Hepatocyte (in vitro differentiated cells): Measurements from ENCODE around the gene IFT27. TPM values are rescaled to one million over a fixed set of nuclear protein-coding genes. Genes with fewer than 3 reads are reported as not detected.

ENCODE experiments used
- DNase-seq: peaks from one replicate; pipeline ENCODE4 v3.0.0-alpha.2; 2016; ENCODE audit warnings: low spot score
- H2AFZ ChIP-seq: fragments of 200-600 bp; sonication (generic); 2 replicates; pipeline ENCODE4 v1.6.0; 2016; ENCODE audit warnings: antibody characterized with exemption, mild to moderate bottlenecking
- H3K27ac ChIP-seq: fragments of 200-600 bp; sonication (generic); 2 replicates; pipeline ENCODE4 v1.5.1; 2016; ENCODE audit warnings: mild to moderate bottlenecking
- H3K27me3 ChIP-seq: fragments of 200-600 bp; sonication (generic); 2 replicates; pipeline ENCODE4 v1.6.1; 2016
- H3K36me3 ChIP-seq: fragments of 200-600 bp; sonication (generic); replicated peaks from 2 replicates; pipeline ENCODE4 v1.5.1; 2016; ENCODE audit warnings: low read depth; ENCODE audit not compliant: insufficient read depth
- H3K4me1 ChIP-seq: fragments of 200-600 bp; sonication (generic); 2 replicates; pipeline ENCODE4 v1.5.1; 2016; ENCODE audit warnings: mild to moderate bottlenecking, moderate library complexity; ENCODE audit not compliant: insufficient read depth
- H3K4me2 ChIP-seq: fragments of 200-600 bp; sonication (generic); 2 replicates; pipeline ENCODE4 v1.6.0; 2016
- H3K4me3 ChIP-seq: fragments of 200-600 bp; sonication (generic); 2 replicates; pipeline ENCODE4 v1.5.1; 2016; ENCODE audit warnings: mild to moderate bottlenecking
- H3K79me2 ChIP-seq: fragments of 200-600 bp; sonication (generic); 2 replicates; pipeline ENCODE4 v1.6.0; 2017; ENCODE audit warnings: mild to moderate bottlenecking
- H3K9me2 ChIP-seq: fragments of 200-600 bp; sonication (generic); replicated peaks from 2 replicates; pipeline ENCODE4 v1.6.0; 2017; ENCODE audit warnings: mild to moderate bottlenecking; ENCODE audit not compliant: insufficient read depth
- H3K9me3 ChIP-seq: fragments of 200-600 bp; sonication (generic); 2 replicates; pipeline ENCODE4 v1.5.1; 2016; ENCODE audit warnings: low read depth, mild to moderate bottlenecking
- H4K20me1 ChIP-seq: fragments of 200-600 bp; sonication (generic); 2 replicates; pipeline ENCODE4 v1.6.0; 2016; ENCODE audit warnings: mild to moderate bottlenecking; ENCODE audit not compliant: insufficient read depth, poor library complexity, severe bottlenecking
- EZH2 ChIP-seq: fragments of 200-600 bp; sonication (generic); IDR thresholded peaks from 2 replicates; pipeline ENCODE4 v1.6.1; 2016; ENCODE audit warnings: antibody characterized with exemption, mild to moderate bottlenecking, borderline replicate concordance
- EZH2phosphoT487 ChIP-seq: fragments of 200-600 bp; sonication (generic); IDR thresholded peaks from one replicate; pipeline ENCODE4 v1.6.1; 2018; ENCODE audit warnings: antibody characterized with exemption, mild to moderate bottlenecking, low read depth, moderate library complexity; ENCODE audit not compliant: unreplicated experiment, severe bottlenecking
- WGBS: methylation state at CpG from one replicate; pipeline ENCODE4 v1.1.6; 2016; ENCODE audit warnings: low lambda C conversion rate; ENCODE audit errors: missing lambda C conversion rate; 5-methylcytosine and 5-hydroxymethylcytosine counted together
- polyA plus RNA-seq: library from polyadenylated mRNA; unstranded; fragments of >200 nt; fragmentation: Nextera tagmentation; extraction: Ambion mirVana; gene quantifications from 2 replicates; pipeline ENCODE4 v1.2.1, GENCODE V29; 2016
- total RNA-seq: library from RNA; depleted of rRNA; stranded (reverse); fragments of >200 nt; gene quantifications from 2 replicates; pipeline ENCODE4 v1.2.3, GENCODE V29; 2014
- TF ChIP-seq, protein P1 (sequence below): fragments of 200-600 bp; sonication (generic); IDR thresholded peaks from 2 replicates; pipeline ENCODE4 v1.5.1; 2016; ENCODE audit warnings: antibody characterized with exemption, mild to moderate bottlenecking; ENCODE audit not compliant: poor library complexity

IFT27 gene
- total and polyA plus RNA-seq, 2 experiments from 2014 or later, result 15.3 to 25.3 TPM

DNA sequence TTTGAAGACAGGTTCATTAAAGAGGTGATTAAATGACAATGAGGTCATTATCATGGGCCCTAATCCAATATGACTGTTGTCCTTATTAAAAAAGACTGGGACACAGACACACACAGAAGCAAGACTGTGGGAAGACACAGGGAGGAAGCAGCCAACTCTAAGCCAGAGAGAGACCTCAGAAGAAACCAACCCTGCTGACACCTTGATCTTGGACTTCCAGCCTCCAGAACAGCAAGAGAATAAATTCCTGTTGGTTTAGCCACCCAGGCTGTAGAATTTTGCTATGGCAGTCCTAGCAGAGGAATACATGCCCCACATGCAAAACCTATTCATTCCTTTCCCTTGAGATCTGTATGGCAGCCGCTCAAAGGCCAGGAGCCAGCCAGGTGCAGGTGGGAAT, 36.7 kb downstream of the IFT27 start:
- WGBS, result 53% methylated on average over 1 of the region's 1 CpG
- H3K4me1 ChIP-seq, result no peaks in the 10 kb centered on the region
- no peaks in the 10 kb centered on the region for H4K20me1 ChIP-seq
- no peaks in the 10 kb centered on the region for H3K36me3 ChIP-seq
- TF ChIP-seq, protein P1, sequence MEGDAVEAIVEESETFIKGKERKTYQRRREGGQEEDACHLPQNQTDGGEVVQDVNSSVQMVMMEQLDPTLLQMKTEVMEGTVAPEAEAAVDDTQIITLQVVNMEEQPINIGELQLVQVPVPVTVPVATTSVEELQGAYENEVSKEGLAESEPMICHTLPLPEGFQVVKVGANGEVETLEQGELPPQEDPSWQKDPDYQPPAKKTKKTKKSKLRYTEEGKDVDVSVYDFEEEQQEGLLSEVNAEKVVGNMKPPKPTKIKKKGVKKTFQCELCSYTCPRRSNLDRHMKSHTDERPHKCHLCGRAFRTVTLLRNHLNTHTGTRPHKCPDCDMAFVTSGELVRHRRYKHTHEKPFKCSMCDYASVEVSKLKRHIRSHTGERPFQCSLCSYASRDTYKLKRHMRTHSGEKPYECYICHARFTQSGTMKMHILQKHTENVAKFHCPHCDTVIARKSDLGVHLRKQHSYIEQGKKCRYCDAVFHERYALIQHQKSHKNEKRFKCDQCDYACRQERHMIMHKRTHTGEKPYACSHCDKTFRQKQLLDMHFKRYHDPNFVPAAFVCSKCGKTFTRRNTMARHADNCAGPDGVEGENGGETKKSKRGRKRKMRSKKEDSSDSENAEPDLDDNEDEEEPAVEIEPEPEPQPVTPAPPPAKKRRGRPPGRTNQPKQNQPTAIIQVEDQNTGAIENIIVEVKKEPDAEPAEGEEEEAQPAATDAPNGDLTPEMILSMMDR, result no peak
- TF ChIP-seq EZH2phosphoT487, result no peak
- no peak for TF ChIP-seq EZH2
- no peaks in the 10 kb centered on the region for H3K79me2 ChIP-seq
- no peak overlapping the region for H3K4me3 ChIP-seq
- H3K27me3 ChIP-seq, result no peaks in the 10 kb centered on the region
- H3K27ac ChIP-seq, result no peak overlapping the region
- no peak for DNase-seq
- H3K9me3 ChIP-seq, result no peaks in the 10 kb centered on the region
- H2AFZ ChIP-seq, result no peak overlapping the region
- no peak overlapping the region for H3K4me2 ChIP-seq
- H3K9me2 ChIP-seq, result no peaks in the 10 kb centered on the region

DNA sequence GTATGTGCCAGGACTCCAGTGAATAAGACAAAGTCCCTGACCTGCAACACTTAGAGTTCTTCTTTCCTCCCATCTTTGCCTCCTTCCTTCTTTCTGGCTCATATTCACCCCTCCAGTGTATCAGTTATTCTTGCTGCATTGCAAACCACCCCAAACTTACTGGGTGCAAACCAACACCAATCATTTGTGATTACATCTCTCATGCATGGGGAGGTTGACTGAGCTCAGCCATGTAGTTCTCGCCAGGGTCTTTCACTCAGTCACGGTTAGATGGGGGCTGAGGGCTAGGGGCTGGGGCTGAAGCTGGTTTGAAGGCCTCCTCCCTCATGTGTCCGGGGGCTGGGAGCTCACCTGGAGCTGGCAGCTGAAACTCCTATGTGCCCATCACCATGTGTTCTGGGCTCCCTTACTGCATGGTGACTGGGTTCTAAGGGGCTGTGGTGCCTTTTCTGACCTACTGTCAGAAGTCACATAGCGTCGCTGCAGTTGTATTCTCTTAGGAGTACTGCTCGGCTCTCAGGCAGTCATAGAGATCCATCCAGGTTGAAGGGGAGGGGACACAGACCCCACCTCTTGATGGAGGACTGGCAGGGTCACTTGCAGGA, 37.4 kb downstream of the IFT27 start:
- WGBS, result 86% methylated on average over 6 of the region's 6 CpGs
- no peaks in the 10 kb centered on the region for H3K9me2 ChIP-seq
- no peak for DNase-seq
- no peaks in the 10 kb centered on the region for H3K9me3 ChIP-seq
- no peak overlapping the region for H3K27ac ChIP-seq
- no peaks in the 10 kb centered on the region for H3K36me3 ChIP-seq
- no peaks in the 10 kb centered on the region for H4K20me1 ChIP-seq
- TF ChIP-seq EZH2 (no peak), EZH2phosphoT487 (no peak)
- TF ChIP-seq, protein P1, result no peak
- no peaks in the 10 kb centered on the region for H3K27me3 ChIP-seq
- H3K79me2 ChIP-seq, result no peaks in the 10 kb centered on the region
- no peak overlapping the region for H3K4me3 ChIP-seq
- H3K4me1 ChIP-seq, result no peaks in the 10 kb centered on the region
- H2AFZ ChIP-seq, result no peak overlapping the region
- H3K4me2 ChIP-seq, result no peak overlapping the region

DNA sequence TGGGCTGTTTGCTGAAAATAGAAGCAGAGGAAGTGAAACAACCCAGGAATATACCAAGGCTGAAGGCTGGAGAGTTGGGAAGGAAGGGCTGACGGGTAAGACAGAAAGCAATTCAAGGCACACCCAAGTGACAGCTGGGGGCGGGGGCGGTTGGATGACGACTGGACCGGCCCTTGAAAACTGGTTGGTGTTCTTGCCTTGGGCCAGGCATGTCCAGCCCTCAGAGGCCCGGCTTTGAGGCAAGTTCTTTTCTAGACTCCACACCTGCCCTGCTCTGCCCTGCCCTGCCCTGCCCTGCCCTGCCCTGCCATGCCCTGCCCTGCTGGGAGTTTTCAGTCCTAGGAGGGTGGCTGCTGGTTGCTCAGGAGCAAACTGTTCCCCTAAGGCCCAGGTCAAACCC, 38.1 kb downstream of the IFT27 start:
- Histone ChIP-seq H4K20me1 (no peaks in the 10 kb centered on the region), H3K36me3 (no peaks in the 10 kb centered on the region), H2AFZ (no peak overlapping the region), H3K4me1 (no peaks in the 10 kb centered on the region), H3K9me3 (no peaks in the 10 kb centered on the region), H3K9me2 (no peaks in the 10 kb centered on the region), H3K27ac (no peak overlapping the region), H3K27me3 (no peaks in the 10 kb centered on the region), H3K79me2 (no peaks in the 10 kb centered on the region), H3K4me3 (no peak overlapping the region), H3K4me2 (no peak overlapping the region)
- TF ChIP-seq EZH2 (no peak), EZH2phosphoT487 (no peak)
- TF ChIP-seq, protein P1, result no peak
- WGBS, result 75% methylated on average over 5 of the region's 6 CpGs
- DNase-seq, result no peak
